Peyer's patch (tissue), 4 donors: Measurements from ENCODE around the gene PHF5A. TPM values are rescaled to one million over a fixed set of nuclear protein-coding genes. Genes with fewer than 3 reads are reported as not detected.

Experiments used
- DNase-seq, 3 donors: peaks; one replicate each; pipeline ENCODE4 v3.0.0-alpha.2; 2017 to 2019
- H3K27ac ChIP-seq, 4 donors: fragments of 200-600 bp; sonication (generic); one replicate each; pipeline ENCODE4 v1.5.1; 2016 to 2019
- H3K27me3 ChIP-seq, 2 donors: fragments of 200-600 bp; sonication (generic); one replicate each; pipeline ENCODE4 v1.5.1; 2019
- H3K36me3 ChIP-seq, 3 donors: fragments of 200-600 bp; sonication (generic); one replicate each; pipeline ENCODE4 v1.5.1; 2016 to 2019
- H3K4me1 ChIP-seq, 4 donors: fragments of 200-600 bp; sonication (generic); one replicate each; pipeline ENCODE4 v1.5.1; 2016 to 2019
- H3K4me3 ChIP-seq, 4 donors: fragments of 200-600 bp; sonication (generic); 1 replicate in 3 of 4; 2 replicates in 1 of 4; pipeline ENCODE4 v1.5.1; 2016 to 2019; ENCODE audit warnings: mild to moderate bottlenecking in 1 of 4
- H3K9me3 ChIP-seq, 4 donors: fragments of 200-600 bp; sonication (generic); one replicate each; pipeline ENCODE4 v1.5.1; 2016 to 2019; ENCODE audit warnings: mild to moderate bottlenecking in 1 of 4
- CTCF ChIP-seq, 6 experiments: fragments of 450-650 bp in 4 of 6; fragments of 200-600 bp in 2 of 6; sonication (generic) in 1 of 6; IDR thresholded peaks; one replicate each; pipeline ENCODE4 v1.5.1; 2017 to 2019; ENCODE audit warnings: antibody characterized with exemption in 6 of 6, mild to moderate bottlenecking in 3 of 6, moderate library complexity in 1 of 6
- POLR2A ChIP-seq, 2 donors: fragments of 450-650 bp; IDR thresholded peaks; one replicate each; pipeline ENCODE4 v1.5.1; 2017; ENCODE audit warnings: antibody characterized with exemption in 2 of 2, mild to moderate bottlenecking in 2 of 2, moderate library complexity in 2 of 2
- total RNA-seq, 4 donors: library from RNA; depleted of rRNA; stranded (reverse); fragments of >200 nt; gene quantifications; one replicate each; pipeline ENCODE4 v1.1.0, GENCODE V29; 2016

The PHF5A gene
- total RNA-seq, 4 donors from 2014 or later, result 20.6 to 31.3 (median 23.0) TPM

DNA sequence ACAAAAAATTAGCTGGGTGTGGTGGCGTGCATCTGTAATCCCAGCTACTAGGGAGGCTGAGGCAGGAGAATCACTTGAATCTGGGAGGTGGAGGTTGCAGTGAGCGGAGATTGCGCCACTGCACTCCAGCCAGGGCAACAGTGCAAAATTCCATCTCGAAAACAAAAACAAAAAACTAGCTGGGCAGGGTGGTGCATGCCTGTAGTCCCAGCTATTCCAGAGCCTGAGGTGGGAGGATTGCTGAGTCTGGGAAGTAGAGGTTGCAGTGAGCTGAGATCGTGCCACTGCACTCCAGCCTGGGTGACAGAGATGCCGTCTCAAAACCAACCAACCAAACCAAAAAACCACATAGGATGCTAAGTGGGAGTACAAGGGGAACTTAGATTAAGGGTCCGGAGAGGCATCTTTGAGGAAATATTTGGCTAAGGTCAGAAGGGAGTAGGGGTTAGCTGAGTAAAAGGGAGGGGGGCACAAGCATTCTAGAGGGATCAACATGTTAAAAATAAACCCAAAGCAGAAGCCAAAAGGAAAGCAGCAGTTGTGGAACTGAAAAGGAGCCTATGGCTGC is 10.2 kb downstream of the PHF5A start:
- no peak overlapping the region for H3K27ac ChIP-seq
- H3K27me3 ChIP-seq, result no peaks in the 10 kb centered on the region
- no peaks in the 10 kb centered on the region for H3K4me1 ChIP-seq
- peaks cover 0 to 57% (median 0%) of the 10 kb centered on the region in 3 donors for H3K36me3 ChIP-seq
- no peak for DNase-seq
- H3K9me3 ChIP-seq, result no peaks in the 10 kb centered on the region
- H3K4me3 ChIP-seq, result no peak overlapping the region
- no peak for TF ChIP-seq CTCF (IDR thresholded peaks at IDR 0.05)
- TF ChIP-seq POLR2A (IDR thresholded peaks at IDR 0.05), result no peak

DNA sequence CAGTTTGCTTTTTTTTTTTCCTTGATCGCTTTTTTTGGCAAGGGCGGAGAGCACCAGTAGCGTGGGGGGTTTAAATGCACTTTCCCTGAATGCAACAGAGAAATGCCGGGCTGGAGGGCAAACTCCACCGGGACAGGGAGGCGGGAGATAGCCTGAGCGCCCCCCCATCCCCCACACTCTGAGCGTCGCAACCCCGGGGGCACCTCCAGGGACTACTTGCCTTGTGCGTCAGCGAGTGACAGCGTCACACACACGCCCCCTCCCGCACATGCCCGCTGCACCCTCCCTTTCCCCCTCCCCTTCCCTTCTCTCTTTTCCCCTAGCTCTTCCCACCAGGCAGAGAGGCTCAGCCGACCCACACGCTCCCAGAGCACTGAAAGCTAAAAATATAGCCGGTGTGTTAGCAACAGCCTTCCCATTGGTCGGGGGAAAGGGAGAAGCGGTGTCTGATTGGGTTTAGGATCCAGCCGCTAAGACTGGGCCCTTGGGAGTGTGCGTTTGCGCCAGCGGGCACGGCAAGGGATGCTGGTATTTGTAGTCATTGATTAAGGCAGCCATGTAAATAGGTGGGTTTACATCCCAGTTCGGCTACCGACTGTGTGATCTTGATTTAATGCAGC is 20.2 kb downstream of the PHF5A start:
- DNase-seq, result peak; percentile 92 to 97 (median 95)
- no peaks in the 10 kb centered on the region for H3K9me3 ChIP-seq
- peak overlapping the region; percentile 75 to 89 (median 84) for H3K4me3 ChIP-seq
- H3K4me1 ChIP-seq, result peaks cover 0 to 7% (median 3%) of the 10 kb centered on the region in 4 donors
- H3K27me3 ChIP-seq, result no peaks in the 10 kb centered on the region
- TF ChIP-seq CTCF (IDR thresholded peaks at IDR 0.05), result no peak
- peak; percentile 76 to 92 for TF ChIP-seq POLR2A (IDR thresholded peaks at IDR 0.05)
- peaks cover 0 to under 1% (median 0%) of the 10 kb centered on the region in 3 donors for H3K36me3 ChIP-seq
- peak overlapping the region; percentile 98 to 100 (median 99) for H3K27ac ChIP-seq

DNA sequence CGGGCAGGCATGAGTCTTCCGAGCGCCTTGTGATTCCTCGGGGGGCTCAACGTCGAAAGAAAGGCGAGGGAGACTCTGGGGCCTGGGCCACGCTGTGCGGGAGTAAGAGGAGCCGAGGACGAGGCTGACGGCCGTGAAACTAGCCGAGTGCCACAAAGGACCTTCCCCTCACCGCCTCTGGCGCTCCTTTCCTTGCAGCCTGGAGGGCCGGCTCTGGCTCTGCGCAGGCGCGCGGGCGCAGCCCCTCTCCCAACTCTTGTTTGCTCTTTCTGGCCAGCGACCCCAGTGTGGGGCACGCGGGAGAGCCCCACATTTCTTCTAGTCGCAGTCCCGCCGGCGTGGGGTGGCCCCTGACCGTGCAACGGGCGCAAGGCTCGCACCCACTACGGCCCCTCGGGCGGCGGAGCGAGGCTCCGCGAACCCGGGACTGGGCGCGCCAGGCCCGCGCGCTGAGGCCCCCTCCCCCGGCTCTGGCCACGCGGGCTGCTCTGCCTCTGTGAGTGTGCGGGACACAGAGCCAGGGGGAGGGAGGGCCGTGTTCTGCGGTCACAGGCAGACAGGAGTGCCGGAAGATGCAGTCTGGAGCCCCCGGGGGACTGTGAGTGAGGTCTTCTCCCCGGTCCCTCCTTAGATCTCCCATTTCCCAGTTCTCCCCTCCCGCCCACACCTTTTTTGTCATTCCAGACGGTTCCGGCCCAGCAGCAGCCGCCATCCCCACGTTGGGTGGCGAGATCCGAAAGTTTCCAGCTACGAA is 20.9 kb downstream of the PHF5A start:
- peaks cover 0 to 12% (median 4%) of the 10 kb centered on the region in 4 donors for H3K4me1 ChIP-seq
- H3K27ac ChIP-seq, result peak overlapping the region; percentile 98 to 100 (median 99)
- no peaks in the 10 kb centered on the region for H3K9me3 ChIP-seq
- TF ChIP-seq POLR2A (IDR thresholded peaks at IDR 0.05) (peak in 1 of 2 donors; percentile 4), CTCF (IDR thresholded peaks at IDR 0.05) (no peak)
- H3K36me3 ChIP-seq, result peaks cover 0 to 8% (median 0%) of the 10 kb centered on the region in 3 donors
- peak overlapping the region; percentile 75 to 89 (median 84) for H3K4me3 ChIP-seq
- H3K27me3 ChIP-seq, result no peaks in the 10 kb centered on the region
- DNase-seq, result peak; percentile 56 to 83 (median 83)

- TF ChIP-seq POLR2A (IDR thresholded peaks at IDR 0.05), result peak; percentile 99 to 100
- TF ChIP-seq CTCF (IDR thresholded peaks at IDR 0.05), result peak in 1 of 6 experiments; percentile 20
- Histone ChIP-seq H3K4me1 (peaks cover 0 to 16% (median 4%) of the 10 kb centered on the region in 4 donors), H3K27ac (peak within 1 kb of the TSS; percentile 98 to 100 (median 99)), H3K9me3 (no peaks in the 10 kb centered on the region), H3K4me3 (peak within 1 kb of the TSS; percentile 75 to 89 (median 84)), H3K36me3 (peaks cover 0 to 8% (median 0%) of the 10 kb centered on the region in 3 donors), H3K27me3 (no peaks in the 10 kb centered on the region)
- DNase-seq, result peak; percentile 95 to 98 (median 97)
Observed at GRCh38 chr22:41446639-41447434, 21.7 kb downstream of the PHF5A start, which contains the start of gene TOB2. Gene TOB2 (minus strand): TSS chr22:41446801. CDS start chr22:41437345, 9,456 bp downstream.

DNA sequence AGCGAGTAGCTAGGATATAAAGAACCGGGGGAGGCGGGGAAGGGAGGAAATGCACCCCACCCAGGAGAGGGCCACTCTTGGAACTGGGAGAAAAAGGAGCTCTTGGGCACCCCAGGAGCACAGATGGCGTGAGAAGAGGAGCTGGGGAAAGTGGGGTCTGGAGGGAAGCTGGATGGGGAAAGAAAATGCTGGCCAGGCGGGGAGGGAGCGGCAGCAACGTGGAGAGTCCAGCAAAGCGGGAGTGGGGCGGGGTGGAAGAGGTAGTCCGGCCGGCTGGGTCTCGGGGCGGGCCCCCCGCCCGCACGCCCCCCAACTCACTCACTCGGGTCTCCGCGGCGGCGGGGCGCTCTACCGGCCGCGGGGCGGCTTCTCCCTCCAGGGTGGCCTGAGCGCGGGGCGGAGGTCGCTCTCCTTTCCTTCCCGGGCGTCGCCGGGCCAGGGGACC is 22.4 kb downstream of the PHF5A start:
- H3K4me1 ChIP-seq, result peaks cover 0 to 18% (median 4%) of the 10 kb centered on the region in 4 donors
- H3K27ac ChIP-seq, result peak overlapping the region; percentile 98 to 100 (median 99)
- peaks cover 0 to 14% (median 0%) of the 10 kb centered on the region in 3 donors for H3K36me3 ChIP-seq
- H3K4me3 ChIP-seq, result peak overlapping the region; percentile 75 to 89 (median 84)
- H3K27me3 ChIP-seq, result no peaks in the 10 kb centered on the region
- no peak for TF ChIP-seq CTCF (IDR thresholded peaks at IDR 0.05)
- no peak for TF ChIP-seq POLR2A (IDR thresholded peaks at IDR 0.05)
- H3K9me3 ChIP-seq, result no peaks in the 10 kb centered on the region
- DNase-seq, result peak in 2 of 3 donors; percentile 63 to 70
